Activated gamma-delta T cell treated with Interleukin-2 at 50 U/mL for 16 hours (primary cell): ENCODE results near the gene MACROD2.

Source experiments
- DNase-seq: peaks from one replicate; pipeline ENCODE4 v3.0.0-alpha.2; 2020

Gene MACROD2

DNA sequence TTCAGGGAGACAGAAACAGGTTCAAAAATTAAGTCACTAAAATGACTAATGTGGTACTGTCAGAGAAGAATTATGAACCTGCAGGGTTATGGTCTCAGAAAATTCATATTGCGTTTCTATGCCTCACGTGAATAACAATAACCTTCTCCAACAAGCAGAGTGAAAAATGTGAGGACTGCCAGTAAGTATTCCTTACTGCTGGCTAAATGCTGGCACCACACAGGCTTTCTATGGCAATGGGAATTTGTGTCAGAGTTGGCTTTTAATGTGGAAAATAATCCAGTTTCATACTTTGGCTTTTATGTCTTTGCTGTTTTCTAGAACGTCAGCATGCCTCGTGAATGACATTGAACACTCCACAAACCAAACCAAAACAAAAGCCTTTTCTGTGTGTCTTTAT is 1922.0 kb downstream of the MACROD2 start:
- no peak for DNase-seq

DNA sequence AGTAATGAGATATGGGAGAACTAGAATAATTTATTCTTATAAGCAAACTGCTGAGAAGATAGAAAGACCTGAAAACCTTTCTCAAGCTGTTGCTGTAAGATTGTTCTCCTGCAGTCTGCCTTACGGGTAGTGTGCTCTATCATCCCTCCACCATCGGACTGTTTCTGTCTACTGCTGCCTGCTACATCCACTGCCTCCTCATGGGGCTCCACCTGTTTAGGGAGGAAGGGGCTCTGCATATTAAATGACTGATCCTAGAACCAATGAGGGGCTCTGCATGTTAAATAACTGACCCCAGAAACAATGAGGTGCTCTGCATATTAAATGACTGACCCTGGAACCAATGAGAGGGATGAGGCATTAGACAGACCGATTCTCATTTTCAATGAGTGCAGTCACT is 1923.3 kb downstream of the MACROD2 start:
- DNase-seq = no peak

DNA sequence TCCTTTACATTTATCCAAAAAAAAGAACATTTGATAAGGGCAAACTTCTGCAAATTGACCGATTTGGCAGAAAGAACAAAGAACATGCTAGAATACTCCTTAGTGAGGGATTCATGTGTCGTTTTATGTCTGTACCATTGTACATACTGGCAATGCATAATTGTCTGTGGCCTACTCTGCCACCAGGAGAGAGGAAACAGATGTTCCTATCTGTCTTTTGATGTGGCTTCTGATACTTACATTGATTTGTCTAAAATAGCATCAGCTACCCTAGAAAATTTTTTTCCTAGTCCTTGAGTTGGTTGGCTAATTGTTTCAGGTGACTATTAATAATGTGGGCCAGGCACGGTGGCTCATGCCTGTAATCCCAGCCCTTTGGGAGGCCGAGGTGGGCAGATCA is 1923.8 kb downstream of the MACROD2 start:
- no peak for DNase-seq

DNA sequence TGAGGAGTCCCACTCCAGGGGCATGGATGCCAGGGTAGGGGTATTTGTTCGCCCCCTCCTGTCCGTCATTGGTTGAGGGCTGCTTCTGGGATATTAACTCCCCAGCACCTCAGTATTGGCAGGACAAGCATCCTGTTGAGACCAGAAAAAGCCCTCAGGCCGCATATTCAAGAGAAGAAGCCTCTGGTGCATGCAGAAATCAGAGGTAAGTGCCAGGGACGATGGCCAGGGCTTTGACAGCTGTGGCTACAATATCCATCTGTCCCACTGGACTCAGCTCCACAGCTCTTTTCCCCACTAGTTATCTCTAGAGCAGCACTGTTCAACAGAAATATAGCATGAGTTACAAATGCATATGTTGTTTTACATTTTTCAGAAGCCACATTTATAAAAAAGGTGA is 1926.6 kb downstream of the MACROD2 start:
- no peak for DNase-seq

DNA sequence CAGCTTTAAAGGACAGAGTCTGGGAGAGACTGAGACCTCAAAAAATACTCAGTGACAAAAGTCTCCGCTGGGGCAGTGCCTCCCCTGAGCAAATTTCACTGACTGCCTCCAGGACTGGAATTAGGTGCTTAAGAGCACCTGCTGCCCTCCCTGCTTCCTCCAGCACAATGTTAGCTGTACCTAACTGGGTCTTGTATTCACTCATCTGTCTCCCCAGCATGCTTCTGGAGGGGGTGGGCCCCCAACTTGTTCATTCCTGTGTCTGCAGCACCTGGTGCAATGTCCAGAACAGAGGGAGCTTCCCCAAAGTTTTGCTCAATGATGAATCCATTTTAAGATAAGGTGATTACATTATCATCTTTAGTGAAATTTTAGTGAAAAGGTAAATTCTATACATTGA is 1927.2 kb downstream of the MACROD2 start:
- no peak for DNase-seq

DNA sequence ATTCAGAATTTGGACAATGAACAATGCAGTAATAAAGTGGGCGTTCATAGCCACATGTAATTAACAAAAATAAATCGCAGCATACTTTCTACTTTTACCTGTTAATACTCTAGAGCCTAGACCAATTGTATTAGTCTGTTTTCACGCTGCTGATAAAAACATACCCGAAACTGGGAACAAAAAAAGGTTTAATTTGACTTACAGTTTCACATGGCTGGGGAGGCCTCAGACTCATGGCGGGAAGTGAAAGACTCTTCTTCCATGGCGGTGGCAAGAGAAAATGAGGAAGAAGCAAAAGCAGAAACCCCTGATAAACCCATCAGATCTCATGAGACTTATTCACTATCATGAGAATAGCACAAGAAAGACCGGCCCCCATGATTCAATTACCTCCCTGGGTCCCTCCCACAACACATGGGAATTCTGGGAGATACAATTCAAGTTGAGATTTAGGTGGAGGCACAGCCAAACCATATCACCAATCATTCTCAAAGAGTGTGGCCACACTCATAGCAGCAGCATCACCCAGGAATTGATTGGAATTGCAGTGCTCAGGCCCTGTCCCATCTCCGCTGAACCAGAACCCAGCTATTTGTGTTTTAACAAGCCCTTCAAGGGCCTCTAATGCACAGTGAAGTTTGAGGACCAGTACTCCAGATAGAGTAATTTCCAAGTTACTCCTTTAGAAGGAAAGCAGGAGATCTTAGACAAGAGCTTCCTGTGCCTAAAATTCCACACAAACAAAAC is 1927.9 kb downstream of the MACROD2 start:
- no peak for DNase-seq

DNA sequence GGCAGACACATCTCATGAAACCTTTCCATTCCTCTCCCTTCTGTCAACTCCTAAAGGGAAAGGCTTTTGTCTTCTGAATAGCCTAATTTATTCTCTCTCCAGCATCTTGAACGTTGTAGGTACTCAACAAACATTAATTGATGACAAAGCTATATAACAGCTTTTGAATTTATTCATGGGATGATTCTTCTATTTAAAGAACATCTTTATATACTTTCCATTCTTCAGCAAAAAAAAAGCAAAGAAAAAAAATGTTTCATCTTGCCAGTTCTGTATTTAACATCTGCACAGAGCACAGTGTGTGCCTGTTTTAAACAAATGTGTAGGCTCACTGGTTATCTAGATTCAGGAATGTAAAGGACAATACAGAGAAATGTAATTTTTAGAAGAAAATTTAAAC is 1929.2 kb downstream of the MACROD2 start:
- no peak for DNase-seq

DNA sequence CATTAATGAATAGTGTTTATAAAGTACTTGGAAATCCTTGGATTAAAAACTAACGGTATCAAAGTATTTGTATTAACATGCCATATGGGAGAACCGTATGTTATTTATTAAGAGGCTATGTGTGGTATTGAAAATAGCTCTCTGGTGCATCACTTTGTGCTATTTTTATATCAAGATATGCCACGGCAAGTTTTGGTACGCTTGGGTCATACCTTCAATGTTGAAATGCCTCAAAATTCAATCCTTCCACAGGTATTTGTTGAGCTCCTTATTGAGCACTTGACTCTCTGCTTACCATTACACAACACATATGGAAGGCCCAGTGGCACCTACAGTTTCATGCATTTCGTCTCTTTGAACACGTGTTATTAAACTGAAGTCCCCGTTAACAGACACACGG is 1930.1 kb downstream of the MACROD2 start:
- DNase-seq = no peak

DNA sequence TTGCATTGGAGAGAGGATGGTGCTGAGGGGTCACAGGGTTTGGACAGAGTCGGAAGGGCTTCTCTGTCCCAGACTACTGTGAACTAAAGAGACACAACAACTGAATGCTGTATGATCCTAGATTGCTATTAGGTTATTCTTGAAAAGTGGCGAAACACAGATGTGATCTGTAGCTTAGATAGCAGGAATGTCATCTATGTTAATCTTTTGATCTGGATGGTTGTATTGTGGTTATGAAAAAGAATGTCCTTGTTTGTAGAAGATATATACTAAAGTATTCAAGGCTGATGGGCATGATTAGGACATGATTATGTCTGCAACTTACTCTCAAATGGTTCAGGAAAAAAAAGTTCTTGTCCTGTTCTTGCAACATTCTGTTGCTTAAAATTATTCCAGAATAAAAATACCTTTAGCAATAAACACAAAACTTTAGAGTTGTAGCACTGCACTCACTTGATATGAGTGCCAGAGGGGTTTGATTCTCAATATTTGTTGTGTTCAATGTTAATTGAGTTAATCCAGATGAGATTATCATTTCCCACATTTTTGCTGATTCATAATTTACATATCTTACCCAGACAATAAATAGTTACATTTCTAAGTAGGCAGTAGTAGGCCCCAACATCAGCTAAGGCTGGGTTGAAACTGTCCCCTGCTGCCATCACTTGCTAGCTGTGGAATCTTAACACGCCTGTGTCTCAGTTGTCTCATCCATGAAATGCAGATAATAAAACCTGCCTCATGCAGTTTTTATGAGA is 1932.8 kb downstream of the MACROD2 start:
- DNase-seq = no peak

DNA sequence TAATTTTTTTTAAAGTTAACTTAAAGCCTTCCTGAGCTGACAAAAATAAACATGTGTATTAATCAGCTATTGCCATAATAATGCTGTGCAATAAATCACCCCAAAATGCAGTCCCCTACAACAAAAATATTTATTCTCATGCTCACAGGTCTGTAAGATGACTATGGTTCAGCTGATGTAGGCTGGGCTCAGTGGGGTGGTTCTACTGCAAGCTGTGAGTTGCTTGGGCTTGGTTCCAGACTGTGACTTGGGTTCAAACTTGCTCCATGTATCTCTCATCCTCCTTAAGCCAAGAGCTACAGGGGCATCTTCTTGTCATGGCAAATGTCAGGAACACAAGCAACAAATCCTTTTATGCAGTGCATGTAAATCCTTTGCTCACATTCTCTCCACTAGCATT is 1933.6 kb downstream of the MACROD2 start:
- no peak for DNase-seq

DNA sequence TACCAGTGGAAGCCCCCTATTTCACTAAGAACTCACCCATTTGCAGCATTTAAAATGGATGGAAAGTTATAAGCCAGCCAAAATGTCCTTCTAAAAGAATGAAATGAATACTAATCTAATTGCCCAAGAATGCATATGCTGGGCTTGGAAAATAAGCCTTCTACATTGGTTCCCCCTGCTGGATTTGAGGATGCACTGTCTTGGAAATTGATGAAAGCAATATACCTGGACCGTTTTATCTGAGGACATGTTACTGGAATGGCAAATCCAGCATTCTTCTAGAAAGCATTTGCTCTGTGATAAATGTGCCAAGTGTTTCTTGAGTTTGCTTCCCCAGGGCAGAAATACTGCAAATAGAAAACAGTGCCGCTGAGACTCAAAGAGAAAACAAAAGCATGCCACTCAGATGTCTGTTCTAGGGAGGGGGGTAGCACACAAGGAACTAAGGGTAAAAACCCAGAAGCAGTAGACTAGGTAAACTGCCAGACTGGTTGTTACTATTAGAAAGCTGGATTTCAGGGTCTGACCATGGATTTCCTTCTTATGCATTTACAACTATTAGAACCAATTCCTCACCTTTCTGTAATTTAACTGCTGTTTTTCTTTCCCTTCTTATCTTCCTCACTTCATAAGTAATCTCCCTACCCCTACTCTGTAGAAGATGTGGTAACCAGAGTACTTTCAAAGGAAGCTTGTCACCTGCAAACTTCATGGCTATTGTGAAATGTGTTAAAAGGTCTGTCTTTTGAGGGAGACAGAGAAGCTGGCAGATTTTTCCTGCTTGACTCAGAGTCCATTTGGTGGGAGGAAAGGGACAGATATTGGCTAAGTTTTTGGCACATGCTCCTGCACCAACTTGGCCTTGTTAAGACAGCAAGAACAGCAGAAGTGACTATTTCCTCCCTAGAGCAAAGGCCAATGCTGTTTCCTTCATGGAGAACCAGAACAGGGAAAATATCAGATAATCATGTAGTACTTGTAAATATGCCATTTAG is 1935.3 kb downstream of the MACROD2 start:
- DNase-seq = no peak

DNA sequence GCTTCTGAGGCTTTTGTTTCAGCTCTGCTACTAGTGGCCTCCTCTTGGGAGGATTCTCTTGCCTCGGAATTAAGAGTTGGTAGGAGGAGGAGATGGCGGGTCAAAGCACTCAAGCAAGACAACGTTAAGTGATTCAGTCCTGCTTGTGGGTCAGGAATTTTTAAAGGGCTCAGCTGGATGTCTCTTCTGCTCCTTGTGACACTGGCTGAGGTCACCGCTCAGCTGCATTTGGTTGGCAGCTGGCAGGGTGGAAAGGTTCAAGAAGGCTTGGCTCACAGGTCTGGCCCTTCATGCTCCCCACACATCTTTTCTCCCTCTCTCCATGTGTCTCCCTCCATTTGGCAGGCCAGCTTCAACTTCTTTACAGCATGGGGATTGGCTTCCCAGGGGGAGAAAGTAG is 1936.6 kb downstream of the MACROD2 start:
- no peak for DNase-seq

DNA sequence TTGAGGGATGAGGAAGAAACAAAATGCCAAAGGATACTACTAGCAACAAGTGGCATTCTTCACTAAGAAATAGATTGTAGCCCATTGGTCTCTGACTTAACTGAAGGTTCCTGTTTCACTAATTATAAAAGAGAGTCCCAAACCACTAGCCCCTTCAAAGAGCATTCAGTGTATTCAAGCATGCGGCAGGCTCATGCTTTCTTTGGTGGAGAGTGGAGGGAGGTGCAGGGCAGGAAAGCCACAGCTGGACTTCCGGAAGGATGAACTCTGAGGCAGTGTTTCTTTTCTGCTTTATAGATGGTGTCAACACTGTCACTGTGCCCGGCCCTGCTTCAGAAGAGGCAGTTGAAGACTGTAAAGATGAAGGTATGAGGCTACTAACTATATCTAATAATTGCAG is 1941.9 kb downstream of the MACROD2 start:
- DNase-seq = no peak

DNA sequence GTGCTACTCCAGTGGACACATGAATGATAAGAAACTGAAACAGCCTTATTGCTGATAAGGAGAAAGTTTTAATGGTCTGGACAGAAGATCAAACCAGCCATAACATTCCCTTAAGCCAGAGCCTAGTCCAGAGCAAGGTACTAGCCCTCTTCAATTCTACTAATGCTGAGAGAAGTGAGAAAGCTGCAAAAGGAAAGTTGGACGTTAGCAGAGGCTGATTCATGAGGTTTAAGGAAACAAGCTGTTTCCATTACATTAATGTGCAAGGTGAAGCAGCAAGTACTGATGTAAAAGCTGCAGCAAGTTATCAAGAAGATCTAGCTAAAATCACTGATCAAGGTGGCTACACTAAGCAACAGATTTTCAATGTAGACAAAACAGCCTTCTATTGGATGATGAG is 1943.5 kb downstream of the MACROD2 start:
- no peak for DNase-seq

DNA sequence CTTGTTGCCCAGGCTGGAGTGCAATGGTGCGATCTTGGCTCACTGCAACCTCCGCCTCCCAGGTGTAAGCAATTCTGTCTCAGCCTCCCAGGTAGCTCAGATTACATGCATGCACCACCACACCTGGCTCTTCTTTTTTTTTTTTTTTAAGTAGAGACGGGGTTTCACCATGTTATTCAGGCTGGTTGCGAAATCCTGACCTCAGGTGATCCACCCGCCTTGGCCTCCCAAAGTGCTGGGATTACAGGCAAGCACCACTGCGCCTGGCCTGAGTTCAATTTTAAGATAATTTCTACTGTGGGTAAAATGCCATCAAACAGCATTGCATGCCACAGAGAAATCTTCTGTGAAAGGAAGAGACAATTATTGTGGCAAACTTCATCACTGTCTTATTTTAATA is 1944.8 kb downstream of the MACROD2 start:
- no peak for DNase-seq

DNA sequence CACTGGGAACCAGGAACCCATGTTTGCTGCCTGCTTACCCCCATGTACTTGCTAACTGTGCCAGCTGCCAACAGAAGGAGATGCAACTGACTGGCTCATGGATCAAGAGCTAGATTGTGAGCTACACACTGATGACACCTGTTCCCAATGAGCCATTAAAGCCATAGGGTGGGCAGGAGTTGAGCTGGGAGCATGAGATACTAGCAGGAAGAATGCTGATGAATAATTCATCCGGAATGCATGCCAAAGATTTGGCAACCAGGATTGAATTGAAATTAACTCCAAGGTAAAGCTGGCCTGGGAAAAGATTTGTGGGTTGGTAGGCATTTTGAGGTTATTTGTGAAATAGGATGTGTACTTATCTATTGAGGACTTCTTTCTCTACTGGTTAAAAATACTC is 1946.8 kb downstream of the MACROD2 start:
- no peak for DNase-seq

DNA sequence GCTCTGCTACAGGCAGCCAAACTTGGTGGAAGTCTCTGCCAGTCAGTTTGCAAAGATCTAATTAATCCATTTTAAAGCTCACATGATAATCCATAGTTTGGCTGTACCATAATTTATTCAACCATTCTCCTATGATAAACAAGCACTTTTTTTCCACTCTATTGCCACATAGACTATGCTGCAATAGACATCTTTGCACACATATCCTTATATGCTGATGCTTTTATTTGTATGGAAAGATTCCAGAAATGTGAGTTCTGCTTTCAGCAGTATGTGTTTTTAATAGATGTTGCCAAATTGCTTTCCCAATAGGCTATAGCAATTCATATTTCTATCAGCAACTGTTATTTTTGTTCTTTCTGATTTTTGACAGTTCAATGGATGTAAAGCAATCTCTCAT is 1950.0 kb downstream of the MACROD2 start:
- no peak for DNase-seq

DNA sequence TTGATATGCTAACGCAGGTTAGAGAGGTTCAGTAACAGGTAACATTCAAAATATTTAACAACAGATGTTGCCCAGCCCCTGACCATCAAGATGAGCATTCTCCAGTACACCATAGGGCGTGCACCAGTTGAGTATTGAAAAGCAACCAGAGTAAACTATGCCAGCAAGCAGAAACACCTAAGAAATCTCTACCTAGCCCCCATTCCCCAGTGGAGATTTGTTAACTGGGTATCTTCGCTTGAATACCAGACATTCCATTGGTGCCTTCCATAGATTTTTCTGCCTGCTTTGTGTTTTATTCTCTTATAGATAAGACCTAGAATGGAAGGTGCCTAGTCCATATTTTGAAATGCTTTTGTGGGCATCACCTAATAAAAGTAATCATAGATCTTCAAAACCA is 1954.1 kb downstream of the MACROD2 start:
- DNase-seq = no peak

DNA sequence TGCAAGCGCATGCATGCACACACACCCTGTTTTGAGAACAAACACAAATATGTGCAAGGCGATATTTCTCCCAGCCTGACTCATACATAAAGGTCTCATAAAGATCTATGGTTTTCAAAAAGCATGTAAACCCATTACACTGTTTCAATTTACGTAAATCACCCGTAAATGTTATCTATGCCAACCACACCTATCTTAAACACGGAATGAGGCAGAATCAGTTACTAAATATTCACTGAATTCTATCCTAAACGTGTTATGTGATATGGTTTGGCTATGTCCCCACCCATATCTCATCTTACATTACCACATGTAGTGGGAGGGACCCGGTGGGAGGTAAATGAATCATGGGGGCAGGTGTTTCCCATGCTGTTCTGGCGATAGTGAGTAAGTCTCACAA is 1956.3 kb downstream of the MACROD2 start:
- DNase-seq = no peak

DNA sequence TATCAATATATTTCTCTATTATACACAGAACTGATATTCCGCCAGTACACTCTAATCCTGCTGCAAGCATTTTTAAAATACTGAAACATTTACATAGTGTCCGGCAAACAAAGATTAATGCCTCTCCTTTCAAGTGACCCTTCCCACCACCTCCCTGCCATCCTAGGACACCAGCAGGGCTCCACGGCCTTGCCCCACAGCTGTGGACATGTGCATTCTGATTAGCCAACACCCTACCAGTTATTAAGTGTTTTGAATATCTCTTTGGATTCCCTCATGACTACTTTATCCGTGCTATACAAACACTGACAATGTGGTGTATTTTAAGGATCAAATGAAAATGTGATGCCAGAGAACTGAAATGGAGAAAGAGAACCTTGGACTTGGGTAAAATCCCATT is 1962.8 kb downstream of the MACROD2 start:
- DNase-seq = no peak

DNA sequence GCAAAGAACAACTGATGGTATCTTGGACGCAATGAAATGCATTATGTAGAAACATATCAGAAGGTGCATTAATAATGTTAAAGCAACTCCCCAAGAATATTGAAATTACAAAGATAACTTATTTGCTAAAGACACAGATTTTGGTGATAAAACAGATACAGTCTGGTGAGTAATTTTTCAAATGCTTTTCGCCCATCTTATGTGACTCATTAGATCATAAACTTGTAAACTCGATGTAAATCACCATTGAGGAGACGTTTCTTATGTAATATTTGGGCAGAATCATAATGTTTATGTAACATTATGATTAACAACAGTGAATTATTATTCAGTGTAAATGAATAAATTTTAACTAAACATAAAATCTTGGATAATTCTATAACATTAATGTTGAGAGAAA is 1969.8 kb downstream of the MACROD2 start:
- no peak for DNase-seq

DNA sequence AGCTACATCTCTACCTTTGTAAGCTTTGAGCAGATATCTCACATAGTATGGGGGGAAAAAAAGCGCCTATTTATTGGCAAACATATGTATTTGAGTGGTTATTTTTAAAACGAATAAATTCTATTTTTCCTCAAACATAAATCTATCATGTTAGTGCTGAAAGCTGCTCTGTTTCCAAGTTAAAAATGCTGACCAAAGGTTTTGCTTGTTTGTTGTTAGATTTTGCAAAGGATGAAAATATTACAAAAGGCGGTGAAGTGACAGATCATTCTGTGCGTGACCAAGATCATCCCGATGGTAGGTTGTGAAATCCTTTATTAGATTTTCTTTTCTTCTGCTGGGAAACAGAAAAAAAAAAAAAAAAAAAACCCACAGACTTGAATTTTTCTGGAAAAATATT is 1972.0 kb downstream of the MACROD2 start:
- no peak for DNase-seq

DNA sequence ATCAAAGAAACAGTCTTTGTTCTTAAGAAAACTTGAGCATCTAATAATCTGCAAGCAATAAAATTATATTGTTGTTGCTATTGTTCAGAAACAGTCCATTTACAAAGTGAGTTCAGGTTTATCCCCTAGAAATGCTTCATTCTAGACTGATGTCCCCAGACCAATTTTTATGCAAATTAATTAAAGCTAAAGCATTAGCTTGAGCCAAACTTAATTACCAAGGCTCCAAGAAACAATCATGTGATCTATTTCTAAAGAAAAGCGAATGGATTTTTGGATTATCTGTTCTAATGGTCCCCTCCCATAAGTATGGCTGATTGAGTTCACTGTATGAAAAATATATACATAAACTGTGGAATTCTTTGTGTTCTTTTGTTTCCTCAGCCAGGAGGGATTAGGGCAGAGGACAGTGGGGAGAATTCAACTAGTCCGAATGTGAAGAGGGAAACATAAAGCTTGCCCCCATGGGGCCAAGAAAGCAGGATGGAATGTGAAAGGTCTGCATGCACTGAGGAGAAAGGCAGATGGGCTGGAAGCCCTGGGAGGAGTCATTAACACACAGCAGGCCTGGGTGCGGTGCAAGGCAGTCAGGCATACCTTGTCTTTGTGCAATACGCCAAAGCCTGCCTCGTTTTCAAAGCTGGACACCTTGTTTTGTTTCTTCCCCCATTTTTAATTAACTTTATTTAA is 1980.9 kb downstream of the MACROD2 start:
- DNase-seq = no peak
